ENCODE data around the gene SHC4.

SHC4 gene

GRCh38 chr15:48896869-48897814, 66.6 kb downstream of the SHC4 start:
- Histone ChIP-seq H3K27me3 (ENCODE audit: insufficient read depth, low read length) (no peaks in the 10 kb centered on the region), H2AFZ (ENCODE audit: insufficient read depth, low read length, poor library complexity) (no peak overlapping the region), H4K8ac (ENCODE audit: low read depth, low read length) (peak overlapping the region; percentile 43), H3K79me2 (ENCODE audit: control insufficient read depth, insufficient read depth, low read length, poor library complexity) (no peaks in the 10 kb centered on the region), H3K23ac (ENCODE audit: low read length) (no peak overlapping the region), H3K36me3 (ENCODE audit: control insufficient read depth in 1 of 2, insufficient read depth in 2 of 2, low read length in 2 of 2) (no peaks in the 10 kb centered on the region), H3K27ac (ENCODE audit: low read depth, low read length) (no peak overlapping the region), H2BK12ac (ENCODE audit: low read length) (no peak overlapping the region), H3K9me3 (ENCODE audit: insufficient read depth, low read depth, low read length) (no peaks in the 10 kb centered on the region), H4K91ac (ENCODE audit: low read depth, low read length) (no peak overlapping the region), H3K4me2 (ENCODE audit: low read length) (no peak overlapping the region), H2AK5ac (ENCODE audit: low read length) (no peak overlapping the region), H3K79me1 (ENCODE audit: low read length) (no peaks in the 10 kb centered on the region), H3K18ac (ENCODE audit: low read length) (no peak overlapping the region), H3K14ac (ENCODE audit: low read length) (no peak overlapping the region), H3K4me1 (ENCODE audit: control insufficient read depth in 1 of 2, insufficient read depth in 2 of 2, low read length in 2 of 2) (peaks cover 0 to 5% of the 10 kb centered on the region in 2 experiments), H3K4me3 (ENCODE audit: low read depth, low read length) (no peak overlapping the region), H3K9ac (ENCODE audit: low read length) (no peak overlapping the region), H4K12ac (ENCODE audit: low read depth, low read length) (no peak overlapping the region), H2BK120ac (ENCODE audit: insufficient read depth, low read length, poor library complexity) (no peak overlapping the region), H3K4ac (ENCODE audit: low read depth, low read length) (no peak overlapping the region), H2BK5ac (ENCODE audit: low read depth, low read length, poor library complexity) (no peak overlapping the region)
- WGBS (ENCODE audit: extremely low coverage, insufficient coverage, insufficient read length) = no CpG with 5 or more reads among the region's 13 CpGs
- DNase-seq = no peak

DNA sequence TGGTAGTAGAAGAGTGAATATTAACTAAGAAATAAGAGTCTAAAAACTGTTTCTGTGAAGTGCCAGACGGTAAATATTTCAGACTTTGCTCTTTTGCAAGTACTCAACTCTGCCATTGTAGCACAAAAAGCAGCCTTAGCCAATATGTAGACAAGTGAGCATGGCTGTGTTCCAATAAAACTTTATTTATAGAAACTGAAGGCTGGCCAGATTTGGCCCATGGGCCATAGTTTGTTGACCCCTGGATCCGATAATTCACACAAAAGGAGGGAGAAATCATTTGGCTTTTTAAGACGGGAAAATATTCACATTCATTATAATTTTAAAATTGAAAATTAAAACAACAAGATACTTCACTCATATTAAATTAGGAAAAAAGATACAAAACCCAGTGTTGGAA, 70.4 kb downstream of the SHC4 start:
- Histone ChIP-seq H3K23ac (ENCODE audit: low read length) (no peak overlapping the region), H3K4me3 (ENCODE audit: low read depth, low read length) (no peak overlapping the region), H3K4me2 (ENCODE audit: low read length) (no peak overlapping the region), H3K79me2 (ENCODE audit: control insufficient read depth, insufficient read depth, low read length, poor library complexity) (no peaks in the 10 kb centered on the region), H2BK120ac (ENCODE audit: insufficient read depth, low read length, poor library complexity) (no peak overlapping the region), H3K9me3 (ENCODE audit: insufficient read depth, low read depth, low read length) (no peaks in the 10 kb centered on the region), H3K18ac (ENCODE audit: low read length) (no peak overlapping the region), H4K12ac (ENCODE audit: low read depth, low read length) (no peak overlapping the region), H3K4ac (ENCODE audit: low read depth, low read length) (no peak overlapping the region), H3K36me3 (ENCODE audit: control insufficient read depth in 1 of 2, insufficient read depth in 2 of 2, low read length in 2 of 2) (no peaks in the 10 kb centered on the region), H2AFZ (ENCODE audit: insufficient read depth, low read length, poor library complexity) (no peak overlapping the region), H2BK5ac (ENCODE audit: low read depth, low read length, poor library complexity) (no peak overlapping the region), H3K4me1 (ENCODE audit: control insufficient read depth in 1 of 2, insufficient read depth in 2 of 2, low read length in 2 of 2) (peaks cover 0 to 2% of the 10 kb centered on the region in 2 experiments), H2AK5ac (ENCODE audit: low read length) (no peak overlapping the region), H4K8ac (ENCODE audit: low read depth, low read length) (no peak overlapping the region), H2BK12ac (ENCODE audit: low read length) (no peak overlapping the region), H3K27me3 (ENCODE audit: insufficient read depth, low read length) (no peaks in the 10 kb centered on the region), H3K27ac (ENCODE audit: low read depth, low read length) (no peak overlapping the region), H3K79me1 (ENCODE audit: low read length) (no peaks in the 10 kb centered on the region), H4K91ac (ENCODE audit: low read depth, low read length) (no peak overlapping the region), H3K14ac (ENCODE audit: low read length) (no peak overlapping the region), H3K9ac (ENCODE audit: low read length) (no peak overlapping the region)
- no peak for DNase-seq
- no CpG with 5 or more reads among the region's 3 CpGs for WGBS (ENCODE audit: extremely low coverage, insufficient coverage, insufficient read length)

- Histone ChIP-seq H4K91ac (ENCODE audit: low read depth, low read length) (no peak overlapping the region), H3K14ac (ENCODE audit: low read length) (no peak overlapping the region), H3K4me1 (ENCODE audit: control insufficient read depth in 1 of 2, insufficient read depth in 2 of 2, low read length in 2 of 2) (no peaks in the 10 kb centered on the region), H2BK5ac (ENCODE audit: low read depth, low read length, poor library complexity) (no peak overlapping the region), H3K36me3 (ENCODE audit: control insufficient read depth in 1 of 2, insufficient read depth in 2 of 2, low read length in 2 of 2) (no peaks in the 10 kb centered on the region), H3K18ac (ENCODE audit: low read length) (no peak overlapping the region), H2AFZ (ENCODE audit: insufficient read depth, low read length, poor library complexity) (no peak overlapping the region), H3K23ac (ENCODE audit: low read length) (no peak overlapping the region), H3K27ac (ENCODE audit: low read depth, low read length) (no peak overlapping the region), H3K9ac (ENCODE audit: low read length) (no peak overlapping the region), H2BK120ac (ENCODE audit: insufficient read depth, low read length, poor library complexity) (no peak overlapping the region), H3K9me3 (ENCODE audit: insufficient read depth, low read depth, low read length) (no peaks in the 10 kb centered on the region), H3K79me2 (ENCODE audit: control insufficient read depth, insufficient read depth, low read length, poor library complexity) (no peaks in the 10 kb centered on the region), H4K12ac (ENCODE audit: low read depth, low read length) (no peak overlapping the region), H4K8ac (ENCODE audit: low read depth, low read length) (no peak overlapping the region), H3K4ac (ENCODE audit: low read depth, low read length) (no peak overlapping the region), H3K27me3 (ENCODE audit: insufficient read depth, low read length) (no peaks in the 10 kb centered on the region), H2BK12ac (ENCODE audit: low read length) (no peak overlapping the region), H3K4me3 (ENCODE audit: low read depth, low read length) (no peak overlapping the region), H2AK5ac (ENCODE audit: low read length) (no peak overlapping the region), H3K79me1 (ENCODE audit: low read length) (no peaks in the 10 kb centered on the region), H3K4me2 (ENCODE audit: low read length) (no peak overlapping the region)
- no CpG with 5 or more reads among the region's 6 CpGs for WGBS (ENCODE audit: extremely low coverage, insufficient coverage, insufficient read length)
- DNase-seq = no peak
Observed at GRCh38 chr15:48891232-48891765, 72.4 kb downstream of the SHC4 start.

DNA sequence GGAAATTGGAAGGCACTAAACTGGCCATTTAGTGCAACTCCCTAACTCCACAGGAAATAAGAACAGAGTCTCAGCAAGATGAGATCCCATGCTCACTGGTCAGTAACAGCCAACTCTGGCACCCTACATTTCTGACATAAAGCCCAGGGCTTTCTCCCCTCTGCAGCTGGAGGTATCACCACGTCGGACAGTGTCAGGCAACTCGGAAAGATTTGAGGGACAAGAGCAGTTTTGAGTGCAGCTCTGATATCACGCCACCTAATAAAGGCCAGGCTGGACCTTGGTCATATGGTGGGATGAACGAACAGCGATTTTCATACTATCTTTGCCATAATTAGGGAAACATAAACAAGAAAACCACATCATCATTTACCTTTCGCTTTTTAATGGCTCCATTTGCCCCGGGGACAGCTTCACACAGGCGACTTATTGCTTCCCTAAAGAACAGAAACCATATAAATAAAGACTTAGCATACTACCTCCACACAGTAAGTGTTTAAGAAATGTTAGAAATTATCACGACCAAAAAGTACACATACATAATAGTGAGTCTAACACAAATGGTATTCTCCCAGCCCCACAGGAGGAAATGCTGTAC, 73.2 kb downstream of the SHC4 start:
- Histone ChIP-seq H3K9me3 (ENCODE audit: insufficient read depth, low read depth, low read length) (no peaks in the 10 kb centered on the region), H3K23ac (ENCODE audit: low read length) (no peak overlapping the region), H3K36me3 (ENCODE audit: control insufficient read depth in 1 of 2, insufficient read depth in 2 of 2, low read length in 2 of 2) (no peaks in the 10 kb centered on the region), H4K91ac (ENCODE audit: low read depth, low read length) (no peak overlapping the region), H2BK12ac (ENCODE audit: low read length) (no peak overlapping the region), H3K27me3 (ENCODE audit: insufficient read depth, low read length) (no peaks in the 10 kb centered on the region), H3K9ac (ENCODE audit: low read length) (no peak overlapping the region), H3K4me1 (ENCODE audit: control insufficient read depth in 1 of 2, insufficient read depth in 2 of 2, low read length in 2 of 2) (no peaks in the 10 kb centered on the region), H3K4me2 (ENCODE audit: low read length) (no peak overlapping the region), H3K4ac (ENCODE audit: low read depth, low read length) (no peak overlapping the region), H3K27ac (ENCODE audit: low read depth, low read length) (no peak overlapping the region), H3K4me3 (ENCODE audit: low read depth, low read length) (no peak overlapping the region), H2BK5ac (ENCODE audit: low read depth, low read length, poor library complexity) (no peak overlapping the region), H3K79me1 (ENCODE audit: low read length) (no peaks in the 10 kb centered on the region), H2AFZ (ENCODE audit: insufficient read depth, low read length, poor library complexity) (no peak overlapping the region), H4K8ac (ENCODE audit: low read depth, low read length) (no peak overlapping the region), H4K12ac (ENCODE audit: low read depth, low read length) (no peak overlapping the region), H3K79me2 (ENCODE audit: control insufficient read depth, insufficient read depth, low read length, poor library complexity) (no peaks in the 10 kb centered on the region), H2BK120ac (ENCODE audit: insufficient read depth, low read length, poor library complexity) (no peak overlapping the region), H3K14ac (ENCODE audit: low read length) (no peak overlapping the region), H2AK5ac (ENCODE audit: low read length) (no peak overlapping the region), H3K18ac (ENCODE audit: low read length) (no peak overlapping the region)
- no CpG with 5 or more reads among the region's 10 CpGs for WGBS (ENCODE audit: extremely low coverage, insufficient coverage, insufficient read length)
- DNase-seq = no peak
